ENCODE measurements around the gene SMG7.

SMG7 gene

DNA sequence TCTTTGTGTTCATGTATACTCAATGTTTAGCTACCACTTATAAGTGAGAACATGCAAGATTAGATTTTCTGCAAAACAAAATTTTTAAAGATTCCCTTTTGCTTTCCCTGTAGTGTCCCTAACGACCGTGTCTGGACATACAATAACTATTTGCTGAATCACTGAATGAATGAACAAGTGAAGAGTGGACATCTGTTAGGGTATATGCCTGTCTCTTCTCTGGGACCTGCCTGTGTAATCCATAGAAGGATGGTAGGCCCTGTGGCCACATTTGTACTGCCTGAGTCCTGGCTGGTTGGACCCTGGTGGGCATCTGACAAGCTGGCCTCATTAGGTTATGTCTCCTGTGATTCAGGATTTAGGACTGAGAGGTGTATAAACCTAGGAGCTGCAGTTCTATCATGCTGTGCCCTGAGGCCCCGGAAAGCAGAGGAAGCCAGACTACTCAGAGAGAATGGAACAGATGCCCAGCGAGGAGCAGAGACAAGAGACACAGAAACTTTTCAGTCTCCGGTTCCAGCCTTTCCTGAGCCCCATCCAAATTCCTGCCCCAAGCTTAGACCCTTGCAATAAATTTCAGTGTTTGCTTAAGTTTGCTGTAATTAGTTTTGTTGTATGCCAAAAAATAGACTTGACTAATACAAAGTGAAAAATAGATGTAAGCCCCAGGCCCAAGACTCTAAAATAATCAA lies 125.5 kb downstream of the SMG7 start:
- no peak for DNase-seq

GRCh38 chr1:183598386-183598785 lies 126.1 kb downstream of the SMG7 start:
- DNase-seq: no peak

DNA sequence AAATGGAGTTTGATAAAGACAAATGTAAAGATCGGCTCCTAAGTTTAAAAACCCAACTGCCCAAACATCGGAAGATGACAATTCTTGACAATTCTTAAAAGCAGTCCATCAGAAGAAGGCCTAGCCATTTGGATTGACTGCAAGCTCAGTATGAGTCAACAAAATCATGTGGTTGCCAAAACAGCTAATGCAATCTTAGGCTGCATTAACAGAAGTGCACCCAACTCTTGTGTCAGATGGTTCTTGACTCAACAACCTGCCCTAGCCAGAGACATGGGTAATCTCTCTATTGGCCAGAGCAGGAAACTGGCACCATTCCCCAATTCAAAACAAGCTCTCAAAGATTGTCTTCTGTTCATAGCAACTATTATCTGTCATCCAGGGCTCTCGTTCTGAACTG lies 127.8 kb downstream of the SMG7 start:
- no peak for DNase-seq

GRCh38 chr1:183600634-183601033 lies 128.3 kb downstream of the SMG7 start:
- DNase-seq: no peak

- DNase-seq: no peak
Observed at GRCh38 chr1:183602510-183602909, 130.2 kb downstream of the SMG7 start.

Data from NCI-H1048 (cell line).